H9 (cell line): ENCODE data around the gene RAB40C. TPM values are rescaled to one million over a fixed set of nuclear protein-coding genes. Genes with fewer than 3 reads are reported as not detected.

Experiments
- DNase-seq: peaks from one replicate; pipeline ENCODE4 v3.0.0-alpha.2; 2017
- H2AFZ ChIP-seq: one replicate; pipeline ENCODE4 v1.6.1; 2013; ENCODE audit warnings: mild to moderate bottlenecking, low read length, control low read depth, moderate library complexity
- H2AK5ac ChIP-seq: 2 replicates; pipeline ENCODE4 v1.6.1; 2013; ENCODE audit warnings: low read length, control low read depth, mixed read lengths; ENCODE audit not compliant: insufficient read length
- H2BK120ac ChIP-seq: one replicate; pipeline ENCODE4 v1.6.1; 2013; ENCODE audit warnings: low read depth, mild to moderate bottlenecking, low read length, control low read depth, inconsistent platforms; ENCODE audit not compliant: poor library complexity, severe bottlenecking
- H2BK12ac ChIP-seq: 2 replicates; pipeline ENCODE4 v1.6.1; 2013; ENCODE audit warnings: low read length, control low read depth, mixed read lengths, low read depth; ENCODE audit not compliant: insufficient read length
- H2BK15ac ChIP-seq: 2 replicates; pipeline ENCODE4 v1.6.1; 2013; ENCODE audit warnings: low read depth, low read length, control low read depth
- H2BK20ac ChIP-seq: one replicate; pipeline ENCODE4 v1.6.1; 2013; ENCODE audit warnings: low read depth, mild to moderate bottlenecking, low read length, control low read depth, inconsistent platforms; ENCODE audit not compliant: poor library complexity, severe bottlenecking
- H2BK5ac ChIP-seq: 2 replicates; pipeline ENCODE4 v1.6.1; 2013; ENCODE audit warnings: low read length, control low read depth, mixed read lengths; ENCODE audit not compliant: insufficient read length
- H3K14ac ChIP-seq: 2 replicates; pipeline ENCODE4 v1.6.1; 2013; ENCODE audit warnings: low read length, control low read depth; ENCODE audit not compliant: insufficient read depth
- H3K18ac ChIP-seq: 2 replicates; pipeline ENCODE4 v1.6.1; 2013; ENCODE audit warnings: low read depth, mild to moderate bottlenecking, mixed read lengths, low read length, control low read depth; ENCODE audit not compliant: insufficient read length
- H3K23ac ChIP-seq: 2 replicates; pipeline ENCODE4 v1.6.1; 2013; ENCODE audit warnings: low read length, control low read depth, mixed read lengths, low read depth; ENCODE audit not compliant: insufficient read length
- H3K23me2 ChIP-seq: 2 replicates; pipeline ENCODE4 v1.6.1; 2013; ENCODE audit warnings: low read depth, mild to moderate bottlenecking, mixed read lengths, low read length, control low read depth; ENCODE audit not compliant: insufficient read length, poor library complexity, severe bottlenecking
- H3K27ac ChIP-seq: 2 replicates; pipeline ENCODE4 v1.5.1; 2013; ENCODE audit warnings: low read length, control low read depth, mixed read lengths, low read depth; ENCODE audit not compliant: insufficient read length
- H3K27me3 ChIP-seq: 2 replicates; pipeline ENCODE4 v1.6.1; 2013; ENCODE audit warnings: low read length, control low read depth, inconsistent platforms; ENCODE audit not compliant: insufficient read depth
- H3K4ac ChIP-seq: 2 replicates; pipeline ENCODE4 v1.6.1; 2013; ENCODE audit warnings: low read depth, mild to moderate bottlenecking, control low read depth, inconsistent platforms, low read length, moderate library complexity
- H3K4me1 ChIP-seq: 2 replicates; pipeline ENCODE4 v1.6.1; 2013; ENCODE audit warnings: low read length, control low read depth, inconsistent platforms; ENCODE audit not compliant: insufficient read depth
- H3K4me2 ChIP-seq: 2 replicates; pipeline ENCODE4 v1.6.1; 2013; ENCODE audit warnings: low read length, control low read depth, mixed read lengths; ENCODE audit not compliant: insufficient read length, insufficient read depth
- H3K56ac ChIP-seq: 2 replicates; pipeline ENCODE4 v1.6.1; 2013; ENCODE audit warnings: low read depth, mild to moderate bottlenecking, mixed read lengths, low read length, control low read depth; ENCODE audit not compliant: insufficient read length
- H3K79me1 ChIP-seq: 2 replicates; pipeline ENCODE4 v1.6.1; 2013; ENCODE audit warnings: low read depth, mild to moderate bottlenecking, moderate library complexity, low read length, control low read depth, inconsistent platforms; ENCODE audit not compliant: insufficient read depth, poor library complexity, severe bottlenecking
- H3K79me2 ChIP-seq: 2 replicates; pipeline ENCODE4 v1.6.1; 2013; ENCODE audit warnings: low read length, control low read depth, inconsistent platforms; ENCODE audit not compliant: insufficient read depth
- H3K9ac ChIP-seq: 2 replicates; pipeline ENCODE4 v1.6.1; 2013; ENCODE audit warnings: low read length, control low read depth, mixed read lengths; ENCODE audit not compliant: insufficient read length; ENCODE audit errors: extremely low read depth
- H3K9me3 ChIP-seq: one replicate; pipeline ENCODE4 v1.6.1; 2013; ENCODE audit warnings: low read depth, low read length, inconsistent platforms; ENCODE audit not compliant: control insufficient read depth
- H3T11ph ChIP-seq: one replicate; pipeline ENCODE4 v1.6.1; 2013; ENCODE audit warnings: mild to moderate bottlenecking, low read length, control low read depth, inconsistent platforms
- H4K20me1 ChIP-seq: one replicate; pipeline ENCODE4 v1.6.1; 2013; ENCODE audit not compliant: control insufficient read depth, insufficient read length, insufficient read depth
- H4K5ac ChIP-seq: 2 replicates; pipeline ENCODE4 v1.6.1; 2013; ENCODE audit warnings: low read depth, mild to moderate bottlenecking, mixed read lengths, low read length, control low read depth; ENCODE audit not compliant: insufficient read length
- H4K8ac ChIP-seq: replicated peaks from 2 replicates; pipeline ENCODE4 v1.6.1; 2013; ENCODE audit warnings: low read length, control low read depth, mixed read lengths, low read depth; ENCODE audit not compliant: insufficient read length
- H4K91ac ChIP-seq: 2 replicates; pipeline ENCODE4 v1.6.1; 2013; ENCODE audit warnings: low read depth, mild to moderate bottlenecking, moderate library complexity, mixed read lengths, low read length, control low read depth; ENCODE audit not compliant: insufficient read length
- H3K27ac Mint-ChIP-seq, 3 experiments: 2 replicates in 2 of 3; 3 replicates in 1 of 3; pipeline ENCODE4 v1.8.0; 2020 to 2021; ENCODE audit warnings: mixed read lengths in 3 of 3, mild to moderate bottlenecking in 1 of 3, moderate library complexity in 1 of 3
- H3K27me3 Mint-ChIP-seq: 2 replicates; pipeline ENCODE4 v1.8.0; 2021; ENCODE audit warnings: low read depth, mild to moderate bottlenecking, moderate library complexity, mixed read lengths
- H3K36me3 Mint-ChIP-seq, 3 experiments: 2 replicates in 2 of 3; 3 replicates in 1 of 3; pipeline ENCODE4 v1.8.0; 2020 to 2021; ENCODE audit warnings: low read depth in 3 of 3, mixed read lengths in 3 of 3; ENCODE audit not compliant: insufficient read depth in 1 of 3
- H3K4me1 Mint-ChIP-seq, 2 experiments: 2 replicates each; pipeline ENCODE4 v1.8.0; 2020; ENCODE audit warnings: mixed read lengths in 2 of 2
- H3K4me3 Mint-ChIP-seq, 2 experiments: 2 replicates in 1 of 2; 3 replicates in 1 of 2; pipeline ENCODE4 v1.8.0; 2020 to 2021; ENCODE audit warnings: mild to moderate bottlenecking in 2 of 2, mixed read lengths in 2 of 2, moderate library complexity in 1 of 2
- H3K9me3 Mint-ChIP-seq, 2 experiments: 2 replicates in 1 of 2; 3 replicates in 1 of 2; pipeline ENCODE4 v1.8.0; 2020; ENCODE audit warnings: mild to moderate bottlenecking in 2 of 2, mixed read lengths in 2 of 2, moderate library complexity in 1 of 2
- CTCF ChIP-seq: fragments of 200-600 bp; sonication (generic); conservative IDR thresholded peaks from 3 replicates; pipeline ENCODE4 v1.8.0; 2021; ENCODE audit warnings: antibody characterized with exemption, mild to moderate bottlenecking
- WGBS: extraction: QIAGEN DNeasy Blood & Tissue Kit; methylation state at CpG from one replicate; pipeline ENCODE4 v1.1.7; 2013; ENCODE audit warnings: missing lambda C conversion rate, low lambda C conversion rate, mixed read lengths; ENCODE audit not compliant: insufficient read length; ENCODE audit errors: extremely low coverage; 5-methylcytosine and 5-hydroxymethylcytosine counted together
- total RNA-seq: library from RNA; stranded (reverse); gene quantifications from 2 replicates; pipeline ENCODE4 v1.2.1, GENCODE V29; 2021

Gene RAB40C
- total RNA-seq, 1 experiment from 2014 or later, result 19.1 TPM

GRCh38 chr16:559411-560203, 30.3 kb upstream of the RAB40C start:
- Histone ChIP-seq H3K79me1 (no peaks in the 10 kb centered on the region), H3K9ac (no peak overlapping the region), H3K79me2 (no peaks in the 10 kb centered on the region), H3K23me2 (no peaks in the 10 kb centered on the region), H2BK5ac (no peak overlapping the region), H2BK15ac (no peak overlapping the region), H2AFZ (no peak overlapping the region), H4K91ac (no peak overlapping the region), H2BK20ac (no peak overlapping the region), H3K4me1 (no peaks in the 10 kb centered on the region), H3K27ac (no peak overlapping the region), H4K8ac (no peak overlapping the region), H3K56ac (no peak overlapping the region), H3K4ac (no peak overlapping the region), H3K9me3 (no peaks in the 10 kb centered on the region), H3T11ph (no peak overlapping the region), H2BK120ac (no peak overlapping the region), H4K5ac (no peak overlapping the region), H2BK12ac (no peak overlapping the region), H3K23ac (no peak overlapping the region), H4K20me1 (peaks cover 3% of the 10 kb centered on the region), H3K4me2 (no peak overlapping the region), H3K27me3 (peaks cover 2% of the 10 kb centered on the region; the same call in 1 of the 2 replicates), H2AK5ac (no peak overlapping the region), H3K14ac (no peak overlapping the region), H3K18ac (no peak overlapping the region)
- no peak for TF ChIP-seq CTCF
- DNase-seq, result no peak
- Mint-ChIP-seq H3K4me1 (no peaks in the 10 kb centered on the region), H3K4me3 (peak overlapping the region; percentile 41 to 50; a peak in 3 of 5 replicates), H3K9me3 (no peaks in the 10 kb centered on the region; a peak in 1 of 5 replicates), H3K27ac (no peak overlapping the region), H3K36me3 (no peaks in the 10 kb centered on the region; a peak in 2 of 7 replicates), H3K27me3 (peaks cover 42% of the 10 kb centered on the region)
- WGBS, result no CpG with 5 or more reads among the region's 62 CpGs
